K562 (cell line): ENCODE measurements around the gene NFYC. TPM values are rescaled to one million over a fixed set of nuclear protein-coding genes. Genes with fewer than 3 reads are reported as not detected.
A peak's percentile ranks its signal among the peaks of the same experiment; 100 is the strongest.

Source experiments
- ADNP ChIP-seq: fragments of 200-800 bp; sonication (Bioruptor generic); IDR thresholded peaks from 2 replicates; pipeline ENCODE4 v1.6.1; 2016; ENCODE audit warnings: missing genetic modification characterization, missing compliant biosample characterization
- CREB1 ChIP-seq, 2 experiments: sonication (generic) in 1 of 2; formaldehyde crosslinking in 1 of 2; IDR thresholded peaks; 2 replicates each; pipeline versions ENCODE4 v1.6.1 to v1.8.0; 2012 to 2022; ENCODE audit warnings: inconsistent platforms in 1 of 2, mild to moderate bottlenecking in 1 of 2, missing genetic modification reagents in 1 of 2, moderate library complexity in 1 of 2
- EWSR1 ChIP-seq: fragments of 450-650 bp; IDR thresholded peaks from 2 replicates; pipeline ENCODE4 v1.6.1; 2018; ENCODE audit warnings: borderline replicate concordance, mild to moderate bottlenecking, low read depth, moderate library complexity; ENCODE audit not compliant: partially characterized antibody
- FOXA3 ChIP-seq, 2 experiments: fragments of 450-650 bp in 1 of 2; sonication (generic) in 1 of 2; formaldehyde crosslinking; IDR thresholded peaks in 1 of 2; conservative IDR thresholded peaks in 1 of 2; 2 replicates each; pipeline versions ENCODE4 v1.4.0 to v1.8.0; 2020 to 2022; ENCODE audit warnings: mild to moderate bottlenecking in 2 of 2, missing genetic modification reagents in 1 of 2
- HLTF ChIP-seq: fragments of 450-650 bp; IDR thresholded peaks from 2 replicates; pipeline ENCODE4 v1.6.1; 2016
- NFIX ChIP-seq: fragments of 250-450 bp; sonication (Bioruptor Pico); IDR thresholded peaks from 2 replicates; pipeline ENCODE4 v1.4.0; 2020; ENCODE audit warnings: low read depth, mild to moderate bottlenecking, moderate library complexity
- SIN3A ChIP-seq, 2 experiments: fragments of 150-350 bp in 1 of 2; IDR thresholded peaks; 2 replicates each; pipeline ENCODE4 v1.6.1; 2011 to 2016; ENCODE audit warnings: borderline replicate concordance in 2 of 2, low read depth in 2 of 2, low read length in 2 of 2, mild to moderate bottlenecking in 2 of 2, moderate library complexity in 2 of 2; ENCODE audit not compliant: control insufficient read depth in 1 of 2
- SMARCA5 ChIP-seq: fragments of 450-650 bp; IDR thresholded peaks from 2 replicates; pipeline ENCODE4 v1.6.1; 2016
- SMC3 ChIP-seq: conservative IDR thresholded peaks from 2 replicates; pipeline ENCODE4 v1.6.1; 2011; ENCODE audit warnings: low read depth, low read length, improper control_type of control experiment; ENCODE audit not compliant: insufficient read depth
- STAT5B ChIP-seq: fragments of 250-450 bp; sonication (Bioruptor Pico); IDR thresholded peaks from 2 replicates; pipeline ENCODE4 v1.8.0; 2021; ENCODE audit warnings: mild to moderate bottlenecking, inconsistent platforms
- TAF1 ChIP-seq: IDR thresholded peaks from 2 replicates; pipeline ENCODE4 v1.6.1; 2011; ENCODE audit warnings: mild to moderate bottlenecking, low read length, moderate library complexity; ENCODE audit not compliant: insufficient read depth, control insufficient read depth, severe bottlenecking; ENCODE audit errors: extremely low read depth
- XRCC4 ChIP-seq: IDR thresholded peaks from one replicate; pipeline ENCODE4 v1.6.1; 2011; ENCODE audit not compliant: insufficient read depth, insufficient read length; ENCODE audit errors: extremely low read depth
- ZNF408 ChIP-seq: fragments of 250-450 bp; sonication (Bioruptor Pico); IDR thresholded peaks from 2 replicates; pipeline ENCODE4 v1.4.0; 2020; ENCODE audit warnings: low read depth, mild to moderate bottlenecking, moderate library complexity
- polyA plus RNA-seq, 8 experiments: library from polyadenylated mRNA; depleted of rRNA in 4 of 8; stranded (reverse) in 5 of 8; unstranded in 3 of 8; fragments of >200 nt; fragmentation: Nextera tagmentation in 2 of 8; fragmentation: Illumina TruSeq in 1 of 8; extraction: Ambion mirVana in 2 of 8; extraction: Trizol in 1 of 8; gene quantifications; 2 replicates each; pipeline versions ENCODE4 v1.2.1 to v1.2.3, GENCODE V29; 2011 to 2014; ENCODE audit warnings: inconsistent platforms in 1 of 8, missing spikeins in 1 of 8
- total RNA-seq, 7 experiments: library from RNA; depleted of rRNA in 6 of 7; stranded (reverse); fragments of >200 nt in 6 of 7; fragmentation: Illumina TruSeq in 2 of 7; extraction: Trizol in 2 of 7; gene quantifications; 2 replicates each; pipeline versions ENCODE4 v1.2.1 to v1.2.3, GENCODE V29; 2011 to 2021; ENCODE audit warnings: low replicate concordance in 1 of 7
- TF ChIP-seq, protein P1 (sequence below): sonication (generic); formaldehyde crosslinking; IDR thresholded peaks from 2 replicates; pipeline ENCODE4 v1.8.1; 2022; ENCODE audit warnings: missing genetic modification reagents
- TF ChIP-seq, protein P2 (sequence below), 2 experiments: IDR thresholded peaks; 2 replicates each; pipeline ENCODE4 v1.6.1; 2011; ENCODE audit warnings: borderline replicate concordance in 1 of 2, control low read depth in 1 of 2, low read depth in 1 of 2, low read length in 1 of 2, mild to moderate bottlenecking in 1 of 2, mixed read lengths in 1 of 2, moderate library complexity in 1 of 2; ENCODE audit not compliant: insufficient read depth in 1 of 2, insufficient read length in 1 of 2, poor library complexity in 1 of 2, severe bottlenecking in 1 of 2; ENCODE audit errors: extremely low read depth in 1 of 2
- TF ChIP-seq, protein P3 (sequence below): sonication (generic); formaldehyde crosslinking; IDR thresholded peaks from 2 replicates; pipeline ENCODE4 v1.8.0; 2022; ENCODE audit warnings: mild to moderate bottlenecking, missing genetic modification reagents, borderline replicate concordance
- TF ChIP-seq, protein P4 (sequence below): fragments of 450-650 bp; IDR thresholded peaks from 2 replicates; pipeline ENCODE4 v1.6.1; 2018; ENCODE audit not compliant: partially characterized antibody

The NFYC gene
- total and polyA plus RNA-seq, 9 of the 15 experiments (the other 6 are each of a cell fraction or from before 2014, with no cell fraction given), result 4.8 to 59.8 (median 41.1) TPM

DNA sequence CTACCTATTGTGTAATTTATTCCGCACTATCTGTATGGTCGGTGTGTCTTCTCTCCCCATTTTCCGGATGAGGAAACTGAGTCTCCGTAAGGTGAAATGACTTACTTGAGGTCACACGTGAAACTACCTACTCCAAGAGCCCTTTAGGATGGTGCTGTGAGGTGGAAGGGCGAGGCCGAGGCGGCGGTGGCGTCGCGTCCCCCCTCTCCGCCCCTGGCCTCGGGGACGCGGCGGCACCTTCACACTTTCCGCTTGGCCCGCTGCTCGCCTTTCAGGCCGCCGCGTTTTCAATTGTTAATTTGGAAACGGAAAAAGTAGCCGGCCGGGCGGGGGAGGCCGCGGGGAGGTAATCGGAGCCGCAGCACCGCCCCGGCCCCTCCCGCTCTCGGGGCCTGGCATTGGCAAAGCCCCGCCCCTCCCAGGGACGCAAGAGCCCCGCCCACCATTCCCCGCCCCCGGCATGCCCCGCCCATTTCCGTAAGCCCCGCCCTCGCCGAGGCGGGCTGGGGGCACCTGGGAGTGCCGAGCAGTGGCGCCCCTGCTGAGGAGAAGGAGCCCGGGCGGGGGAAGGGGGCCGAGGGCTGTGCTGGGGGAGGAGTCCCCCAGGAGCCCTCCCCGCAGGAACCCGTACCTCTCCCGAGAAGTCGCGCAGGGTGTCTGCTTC lies 110.7 kb downstream of the NFYC start (continued):
- TF ChIP-seq XRCC4, result no peak
- TF ChIP-seq, protein P1, sequence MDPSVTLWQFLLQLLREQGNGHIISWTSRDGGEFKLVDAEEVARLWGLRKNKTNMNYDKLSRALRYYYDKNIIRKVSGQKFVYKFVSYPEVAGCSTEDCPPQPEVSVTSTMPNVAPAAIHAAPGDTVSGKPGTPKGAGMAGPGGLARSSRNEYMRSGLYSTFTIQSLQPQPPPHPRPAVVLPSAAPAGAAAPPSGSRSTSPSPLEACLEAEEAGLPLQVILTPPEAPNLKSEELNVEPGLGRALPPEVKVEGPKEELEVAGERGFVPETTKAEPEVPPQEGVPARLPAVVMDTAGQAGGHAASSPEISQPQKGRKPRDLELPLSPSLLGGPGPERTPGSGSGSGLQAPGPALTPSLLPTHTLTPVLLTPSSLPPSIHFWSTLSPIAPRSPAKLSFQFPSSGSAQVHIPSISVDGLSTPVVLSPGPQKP (CRISPR knock-in tag), result no peak
- TF ChIP-seq, protein P2, sequence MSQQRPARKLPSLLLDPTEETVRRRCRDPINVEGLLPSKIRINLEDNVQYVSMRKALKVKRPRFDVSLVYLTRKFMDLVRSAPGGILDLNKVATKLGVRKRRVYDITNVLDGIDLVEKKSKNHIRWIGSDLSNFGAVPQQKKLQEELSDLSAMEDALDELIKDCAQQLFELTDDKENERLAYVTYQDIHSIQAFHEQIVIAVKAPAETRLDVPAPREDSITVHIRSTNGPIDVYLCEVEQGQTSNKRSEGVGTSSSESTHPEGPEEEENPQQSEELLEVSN (IDR thresholded peaks at IDR 0.05; ENCODE audit: borderline replicate concordance in 1 of 2, extremely low read depth in 1 of 2, insufficient read depth in 1 of 2, insufficient read length in 1 of 2, low read depth in 1 of 2, low read length in 1 of 2, poor library complexity in 1 of 2, severe bottlenecking in 1 of 2), result peak; percentile 83 to 93
- no peak for TF ChIP-seq FOXA3 (CRISPR knock-in tag; conservative IDR thresholded peaks at IDR 0.05 in 1 of 2, IDR thresholded peaks at IDR 0.05 in 1 of 2)
- no peak for TF ChIP-seq TAF1
- TF ChIP-seq CREB1 (IDR thresholded peaks at IDR 0.05), result no peak
- TF ChIP-seq CREB1 (CRISPR knock-in tag; IDR thresholded peaks at IDR 0.05), result peak; percentile 8; the same call in 1 of the 2 replicates
- no peak for TF ChIP-seq ZNF408 (CRISPR knock-in tag)
- TF ChIP-seq NFIX (CRISPR knock-in tag), result no peak
- peak; percentile 100 for TF ChIP-seq ADNP
- TF ChIP-seq EWSR1, result no peak
- TF ChIP-seq, protein P3, sequence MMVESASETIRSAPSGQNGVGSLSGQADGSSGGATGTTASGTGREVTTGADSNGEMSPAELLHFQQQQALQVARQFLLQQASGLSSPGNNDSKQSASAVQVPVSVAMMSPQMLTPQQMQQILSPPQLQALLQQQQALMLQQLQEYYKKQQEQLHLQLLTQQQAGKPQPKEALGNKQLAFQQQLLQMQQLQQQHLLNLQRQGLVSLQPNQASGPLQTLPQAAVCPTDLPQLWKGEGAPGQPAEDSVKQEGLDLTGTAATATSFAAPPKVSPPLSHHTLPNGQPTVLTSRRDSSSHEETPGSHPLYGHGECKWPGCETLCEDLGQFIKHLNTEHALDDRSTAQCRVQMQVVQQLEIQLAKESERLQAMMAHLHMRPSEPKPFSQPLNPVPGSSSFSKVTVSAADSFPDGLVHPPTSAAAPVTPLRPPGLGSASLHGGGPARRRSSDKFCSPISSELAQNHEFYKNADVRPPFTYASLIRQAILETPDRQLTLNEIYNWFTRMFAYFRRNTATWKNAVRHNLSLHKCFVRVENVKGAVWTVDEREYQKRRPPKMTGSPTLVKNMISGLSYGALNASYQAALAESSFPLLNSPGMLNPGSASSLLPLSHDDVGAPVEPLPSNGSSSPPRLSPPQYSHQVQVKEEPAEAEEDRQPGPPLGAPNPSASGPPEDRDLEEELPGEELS (CRISPR knock-in tag), result no peak
- peak; percentile 99 for TF ChIP-seq SMARCA5
- TF ChIP-seq, protein P4, sequence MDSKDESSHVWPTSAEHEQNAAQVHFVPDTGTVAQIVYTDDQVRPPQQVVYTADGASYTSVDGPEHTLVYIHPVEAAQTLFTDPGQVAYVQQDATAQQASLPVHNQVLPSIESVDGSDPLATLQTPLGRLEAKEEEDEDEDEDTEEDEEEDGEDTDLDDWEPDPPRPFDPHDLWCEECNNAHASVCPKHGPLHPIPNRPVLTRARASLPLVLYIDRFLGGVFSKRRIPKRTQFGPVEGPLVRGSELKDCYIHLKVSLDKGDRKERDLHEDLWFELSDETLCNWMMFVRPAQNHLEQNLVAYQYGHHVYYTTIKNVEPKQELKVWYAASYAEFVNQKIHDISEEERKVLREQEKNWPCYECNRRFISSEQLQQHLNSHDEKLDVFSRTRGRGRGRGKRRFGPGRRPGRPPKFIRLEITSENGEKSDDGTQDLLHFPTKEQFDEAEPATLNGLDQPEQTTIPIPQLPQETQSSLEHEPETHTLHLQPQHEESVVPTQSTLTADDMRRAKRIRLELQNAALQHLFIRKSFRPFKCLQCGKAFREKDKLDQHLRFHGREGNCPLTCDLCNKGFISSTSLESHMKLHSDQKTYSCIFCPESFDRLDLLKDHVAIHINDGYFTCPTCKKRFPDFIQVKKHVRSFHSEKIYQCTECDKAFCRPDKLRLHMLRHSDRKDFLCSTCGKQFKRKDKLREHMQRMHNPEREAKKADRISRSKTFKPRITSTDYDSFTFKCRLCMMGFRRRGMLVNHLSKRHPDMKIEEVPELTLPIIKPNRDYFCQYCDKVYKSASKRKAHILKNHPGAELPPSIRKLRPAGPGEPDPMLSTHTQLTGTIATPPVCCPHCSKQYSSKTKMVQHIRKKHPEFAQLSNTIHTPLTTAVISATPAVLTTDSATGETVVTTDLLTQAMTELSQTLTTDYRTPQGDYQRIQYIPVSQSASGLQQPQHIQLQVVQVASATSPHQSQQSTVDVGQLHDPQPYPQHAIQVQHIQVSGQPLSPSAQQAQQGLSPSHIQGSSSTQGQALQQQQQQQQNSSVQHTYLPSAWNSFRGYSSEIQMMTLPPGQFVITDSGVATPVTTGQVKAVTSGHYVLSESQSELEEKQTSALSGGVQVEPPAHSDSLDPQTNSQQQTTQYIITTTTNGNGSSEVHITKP, result no peak
- no peak for TF ChIP-seq STAT5B (CRISPR knock-in tag)
- TF ChIP-seq SIN3A (IDR thresholded peaks at IDR 0.05; ENCODE audit: borderline replicate concordance in 2 of 2, control insufficient read depth in 1 of 2, low read depth in 2 of 2, low read length in 2 of 2), result no peak
- peak; percentile 73; the same call in 1 of the 2 replicates for TF ChIP-seq HLTF
- no peak for TF ChIP-seq SMC3
